ENCODE data around the gene C20orf204.

Gene C20orf204

GRCh38 chr20:64071341-64072332 lies 35.7 kb downstream of the C20orf204 start:
- FAIRE-seq (no peak), DNase-seq (ENCODE audit: insufficient read length, low spot score) (no peak)
- no peak for TF ChIP-seq POLR2A (IDR thresholded peaks at IDR 0.05; ENCODE audit: low read depth, low read length)

- DNase-seq (ENCODE audit: insufficient read length, low spot score) (no peak), FAIRE-seq (no peak)
- TF ChIP-seq POLR2A (IDR thresholded peaks at IDR 0.05; ENCODE audit: low read depth, low read length): no peak
Measured at GRCh38 chr20:64072498-64073063, 36.6 kb downstream of the C20orf204 start.

GRCh38 chr20:64073476-64074183 lies 37.6 kb downstream of the C20orf204 start:
- no peak for TF ChIP-seq POLR2A (IDR thresholded peaks at IDR 0.05; ENCODE audit: low read depth, low read length)
- DNase-seq (ENCODE audit: insufficient read length, low spot score) (no peak), FAIRE-seq (no peak)

GRCh38 chr20:64074184-64074789 lies 38.3 kb downstream of the C20orf204 start:
- no peak for DNase-seq (ENCODE audit: insufficient read length, low spot score)

GRCh38 chr20:64074963-64075362 lies 39.0 kb downstream of the C20orf204 start:
- DNase-seq (ENCODE audit: insufficient read length, low spot score): no peak
- FAIRE-seq: no peak
- no peak for TF ChIP-seq POLR2A (IDR thresholded peaks at IDR 0.05; ENCODE audit: low read depth, low read length)

More at GRCh38 chr20:64074184-64074789, 38.3 kb downstream of the C20orf204 start:
- no peak for TF ChIP-seq POLR2A (IDR thresholded peaks at IDR 0.05; ENCODE audit: low read depth, low read length)
- FAIRE-seq: no peak

GRCh38 chr20:64075556-64075955 lies 39.6 kb downstream of the C20orf204 start:
- FAIRE-seq: no peak
- no peak for TF ChIP-seq POLR2A (IDR thresholded peaks at IDR 0.05; ENCODE audit: low read depth, low read length)
- DNase-seq (ENCODE audit: insufficient read length, low spot score): no peak

- DNase-seq (ENCODE audit: insufficient read length, low spot score) (no peak), FAIRE-seq (no peak)
- no peak for TF ChIP-seq POLR2A (IDR thresholded peaks at IDR 0.05; ENCODE audit: low read depth, low read length)
Measured at GRCh38 chr20:64076061-64076997, 40.3 kb downstream of the C20orf204 start.

GRCh38 chr20:64077094-64077493 lies 41.1 kb downstream of the C20orf204 start:
- no peak for FAIRE-seq
- no peak for DNase-seq (ENCODE audit: insufficient read length, low spot score)
- TF ChIP-seq POLR2A (IDR thresholded peaks at IDR 0.05; ENCODE audit: low read depth, low read length): no peak

GRCh38 chr20:64077541-64077875 lies 41.5 kb downstream of the C20orf204 start:
- FAIRE-seq (no peak), DNase-seq (ENCODE audit: insufficient read length, low spot score) (no peak)
- no peak for TF ChIP-seq POLR2A (IDR thresholded peaks at IDR 0.05; ENCODE audit: low read depth, low read length)

- no peak for FAIRE-seq
Measured at GRCh38 chr20:64077876-64078551, 42.0 kb downstream of the C20orf204 start.

GRCh38 chr20:64078934-64079272 lies 42.9 kb downstream of the C20orf204 start:
- FAIRE-seq: no peak
- TF ChIP-seq POLR2A (IDR thresholded peaks at IDR 0.05; ENCODE audit: low read depth, low read length): no peak
- DNase-seq (ENCODE audit: insufficient read length, low spot score): no peak

More at GRCh38 chr20:64077876-64078551, 42.0 kb downstream of the C20orf204 start:
- DNase-seq (ENCODE audit: insufficient read length, low spot score): no peak
- no peak for TF ChIP-seq POLR2A (IDR thresholded peaks at IDR 0.05; ENCODE audit: low read depth, low read length)

- DNase-seq (ENCODE audit: insufficient read length, low spot score): peak; percentile 79
- TF ChIP-seq POLR2A (IDR thresholded peaks at IDR 0.05; ENCODE audit: low read depth, low read length): peak; percentile 35; the same call in 1 of the 2 replicates
- no peak for FAIRE-seq
Measured at GRCh38 chr20:64079273-64080012, 43.5 kb downstream of the C20orf204 start, which contains the start of gene RGS19. Gene RGS19, minus strand, starts transcription at chr20:64079518. Its CDS starts 2,632 bp downstream, at chr20:64076886.
